Right lobe of liver (tissue), 6 donors: ENCODE measurements around the gene KCTD7. TPM values are rescaled to one million over a fixed set of nuclear protein-coding genes. Genes with fewer than 3 reads are reported as not detected.

Experiments used
- ATAC-seq, 4 donors: fragments of 200-7000 bp; cut with Tn5 transposase; one replicate each; pipeline ENCODE4 v1.9.1; 2020; ENCODE audit warnings: mild to moderate bottlenecking in 4 of 4, moderate library complexity in 4 of 4
- DNase-seq, 3 donors: peaks; one replicate each; pipeline ENCODE4 v3.0.0-alpha.2; 2020
- H3K27ac ChIP-seq, 3 donors: fragments of 200-600 bp; one replicate each; pipeline ENCODE4 v1.8.0; 2022
- H3K27me3 ChIP-seq, 2 donors: fragments of 200-600 bp; one replicate each; pipeline ENCODE4 v1.8.0; 2022
- H3K36me3 ChIP-seq, 4 donors: fragments of 200-600 bp; sonication (generic) in 1 of 4; one replicate each; pipeline versions ENCODE4 v1.5.1 to v1.8.0; 2017 to 2022; ENCODE audit warnings: control low read depth in 1 of 4
- H3K4me1 ChIP-seq, 4 donors: fragments of 200-600 bp; sonication (generic) in 1 of 4; one replicate each; pipeline versions ENCODE4 v1.5.1 to v1.8.0; 2017 to 2022; ENCODE audit warnings: control low read depth in 1 of 4
- H3K4me3 ChIP-seq, 3 donors: fragments of 200-600 bp; one replicate each; pipeline ENCODE4 v1.8.0; 2022
- H3K9me3 ChIP-seq, 4 donors: fragments of 200-600 bp; sonication (generic) in 1 of 4; one replicate each; pipeline versions ENCODE4 v1.5.1 to v1.8.0; 2017 to 2022; ENCODE audit warnings: control low read depth in 1 of 4
- POLR2A ChIP-seq: fragments of 450-650 bp; IDR thresholded peaks from one replicate; pipeline ENCODE4 v1.6.1; 2017; ENCODE audit warnings: antibody characterized with exemption, mild to moderate bottlenecking
- WGBS: methylation state at CpG from one replicate; pipeline ENCODE4 v1.1.6; 2018; ENCODE audit warnings: low coverage, low lambda C conversion rate; ENCODE audit not compliant: insufficient coverage; ENCODE audit errors: missing lambda C conversion rate; 5-methylcytosine and 5-hydroxymethylcytosine counted together
- intact Hi-C, 2 donors: fragments of 100-400 bp; cut with DNase I; formaldehyde crosslinking; loops; one replicate each; pipeline versions ENCODE4 v1.11.2 to v1.14.1; 2022
- total RNA-seq, 6 experiments: library from RNA; depleted of rRNA in 2 of 6; stranded (reverse); fragments of >200 nt in 2 of 6; fragmentation: NEBNext Ultra II Directional in 3 of 6; extraction: Animal tissue kit (Norgen Biotek cat#: 25700) in 3 of 6; gene quantifications; one replicate each; pipeline versions ENCODE4 v1.1.0 to v1.2.4, GENCODE V29; 2016 to 2023
- TF ChIP-seq, protein P1 (sequence below), 4 donors: fragments of 200-600 bp in 3 of 4; fragments of 450-650 bp in 1 of 4; IDR thresholded peaks; one replicate each; pipeline versions ENCODE4 v1.5.1 to v1.8.0; 2016 to 2022; ENCODE audit warnings: antibody characterized with exemption in 4 of 4, mild to moderate bottlenecking in 2 of 4
- donor health status: DM: no; HTN: yes; CAD: no.
- donor health status: DM: no; HTN: no; CAD: no.
- donor health status: DM: no; HTN: no; CAD: no.
- donor health status: DM: no; HTN: yes; CAD: no.
- donor health status: DM: no; HTN: yes; CAD: no.

Gene KCTD7
- total RNA-seq, 6 experiments from 2014 or later: 1.4 to 5.7 (median 3.9) TPM

DNA sequence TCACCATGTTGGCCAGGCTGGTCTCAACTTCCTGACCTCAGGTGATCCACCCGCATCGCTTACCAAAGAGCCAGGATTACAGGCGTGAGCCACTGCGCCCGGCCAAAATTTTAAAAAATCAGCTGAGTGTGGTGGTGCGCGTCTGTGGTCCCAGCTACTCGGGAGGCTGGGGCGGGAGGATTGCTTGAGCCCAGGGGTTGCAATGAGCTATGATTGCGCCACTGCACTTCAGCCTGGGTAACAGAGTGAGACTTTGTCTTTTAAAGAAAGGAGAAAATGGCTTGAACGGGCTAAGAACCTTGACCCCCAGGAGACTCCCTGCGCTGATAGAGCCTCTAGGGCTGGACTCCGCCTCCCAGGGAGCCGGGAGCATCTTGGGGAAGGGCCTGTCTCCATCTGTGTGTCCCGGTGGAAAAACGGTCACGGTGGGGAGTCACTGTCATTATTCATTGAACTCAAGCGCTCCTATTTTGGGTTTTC is 760 bp upstream of the KCTD7 start:
- TF ChIP-seq, protein P1, sequence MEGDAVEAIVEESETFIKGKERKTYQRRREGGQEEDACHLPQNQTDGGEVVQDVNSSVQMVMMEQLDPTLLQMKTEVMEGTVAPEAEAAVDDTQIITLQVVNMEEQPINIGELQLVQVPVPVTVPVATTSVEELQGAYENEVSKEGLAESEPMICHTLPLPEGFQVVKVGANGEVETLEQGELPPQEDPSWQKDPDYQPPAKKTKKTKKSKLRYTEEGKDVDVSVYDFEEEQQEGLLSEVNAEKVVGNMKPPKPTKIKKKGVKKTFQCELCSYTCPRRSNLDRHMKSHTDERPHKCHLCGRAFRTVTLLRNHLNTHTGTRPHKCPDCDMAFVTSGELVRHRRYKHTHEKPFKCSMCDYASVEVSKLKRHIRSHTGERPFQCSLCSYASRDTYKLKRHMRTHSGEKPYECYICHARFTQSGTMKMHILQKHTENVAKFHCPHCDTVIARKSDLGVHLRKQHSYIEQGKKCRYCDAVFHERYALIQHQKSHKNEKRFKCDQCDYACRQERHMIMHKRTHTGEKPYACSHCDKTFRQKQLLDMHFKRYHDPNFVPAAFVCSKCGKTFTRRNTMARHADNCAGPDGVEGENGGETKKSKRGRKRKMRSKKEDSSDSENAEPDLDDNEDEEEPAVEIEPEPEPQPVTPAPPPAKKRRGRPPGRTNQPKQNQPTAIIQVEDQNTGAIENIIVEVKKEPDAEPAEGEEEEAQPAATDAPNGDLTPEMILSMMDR (IDR thresholded peaks at IDR 0.05): no peak
- no peak for TF ChIP-seq POLR2A
- Histone ChIP-seq H3K36me3 (no peaks in the 10 kb centered on the region), H3K4me3 (peak overlapping the region; percentile 54 to 74 (median 67)), H3K27ac (peak overlapping the region; percentile 69 to 78 (median 76)), H3K9me3 (no peaks in the 10 kb centered on the region), H3K4me1 (peaks cover 0 to 6% (median 0%) of the 10 kb centered on the region in 4 donors), H3K27me3 (no peaks in the 10 kb centered on the region)
- DNase-seq (no peak), ATAC-seq (peak; percentile 20 to 39 (median 24))
- intact Hi-C loops: no loop called here
- WGBS: 1% methylated on average over 12 of the region's 18 CpGs

DNA sequence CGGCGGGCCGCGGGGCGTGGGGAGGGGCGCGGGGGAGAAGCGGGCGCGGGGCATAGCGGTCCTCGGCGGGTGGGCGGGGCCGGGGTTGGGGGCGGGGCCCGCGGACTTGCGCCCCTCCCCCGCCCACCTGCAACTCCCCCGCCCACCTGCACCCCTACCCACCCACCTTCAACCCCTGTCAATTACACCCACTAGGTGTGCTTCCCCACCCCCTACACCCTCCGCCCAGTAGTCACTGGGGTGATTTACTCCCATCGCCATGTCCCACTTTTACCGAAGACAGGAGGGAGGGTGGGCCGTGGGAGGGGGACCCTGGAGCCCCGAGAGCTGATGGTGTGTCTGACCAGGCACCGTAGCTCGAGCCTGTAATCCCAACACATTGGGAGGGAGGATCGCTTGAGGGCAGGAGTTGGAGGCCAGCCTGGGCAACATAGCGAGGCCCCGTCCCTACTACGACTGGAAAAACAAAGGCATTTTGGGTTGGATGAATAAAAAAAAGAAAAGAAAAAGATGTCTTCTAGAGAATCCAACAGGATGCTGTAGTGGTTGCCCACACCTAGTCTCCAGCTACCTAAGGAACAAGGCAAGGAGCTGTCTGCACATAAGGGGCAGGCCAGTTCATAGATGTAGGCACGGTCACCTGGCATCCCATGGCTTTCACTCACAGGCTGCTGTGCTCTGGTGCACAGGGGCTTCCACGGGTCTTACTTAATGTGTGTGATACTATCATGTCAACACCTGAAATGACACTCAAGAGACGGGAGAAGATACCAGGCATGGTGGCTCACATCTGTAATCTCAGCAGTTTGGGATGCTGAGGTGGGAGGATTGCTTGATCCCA is 761 bp downstream of the KCTD7 start:
- ATAC-seq (peak in 2 of 4 donors; percentile 4 to 12), DNase-seq (peak in 2 of 3 donors; percentile 52 to 56)
- peak overlapping the region; percentile 35 to 74 (median 67) for H3K4me3 ChIP-seq
- intact Hi-C loops: no loop called here
- peaks cover 0 to 6% (median 0%) of the 10 kb centered on the region in 4 donors for H3K4me1 ChIP-seq
- 49% methylated on average over 10 of the region's 35 CpGs for WGBS
- peak overlapping the region; percentile 50 to 86 (median 78) for H3K27ac ChIP-seq
- TF ChIP-seq, protein P1 (IDR thresholded peaks at IDR 0.05): no peak
- no peak for TF ChIP-seq POLR2A
- no peaks in the 10 kb centered on the region for H3K27me3 ChIP-seq
- no peaks in the 10 kb centered on the region for H3K9me3 ChIP-seq
- peaks cover 0 to 7% (median under 1%) of the 10 kb centered on the region in 4 donors for H3K36me3 ChIP-seq

DNA sequence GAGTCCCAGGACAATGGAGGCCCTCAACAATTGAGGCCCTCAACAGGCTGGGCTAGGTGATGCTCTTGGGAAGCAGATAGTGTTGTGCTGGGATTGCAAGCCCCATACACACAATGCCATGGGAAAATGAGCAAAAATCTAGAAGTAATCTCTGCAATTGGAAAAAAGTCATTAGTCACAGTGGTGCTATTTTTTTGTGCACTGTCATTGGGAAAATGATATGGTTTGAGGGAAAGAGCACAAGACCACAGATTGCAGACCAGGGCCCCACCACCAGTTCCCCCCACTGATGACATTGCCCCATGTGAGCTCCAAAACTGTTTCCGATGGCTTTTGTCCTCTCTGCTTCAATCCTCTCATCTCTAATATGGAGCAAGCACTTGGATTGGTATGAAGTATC is 1.9 kb downstream of the KCTD7 start:
- TF ChIP-seq, protein P1 (IDR thresholded peaks at IDR 0.05): no peak
- no peak for TF ChIP-seq POLR2A
- H3K4me3 ChIP-seq: no peak overlapping the region
- ATAC-seq (no peak), DNase-seq (no peak)
- 86% methylated on average over 1 of the region's 1 CpG for WGBS
- intact Hi-C loops: no loop called here
- peaks cover 0 to 6% (median 0%) of the 10 kb centered on the region in 4 donors for H3K4me1 ChIP-seq
- no peak overlapping the region for H3K27ac ChIP-seq
- no peaks in the 10 kb centered on the region for H3K27me3 ChIP-seq
- H3K9me3 ChIP-seq: no peaks in the 10 kb centered on the region
- peaks cover 0 to 7% (median 2%) of the 10 kb centered on the region in 4 donors for H3K36me3 ChIP-seq

DNA sequence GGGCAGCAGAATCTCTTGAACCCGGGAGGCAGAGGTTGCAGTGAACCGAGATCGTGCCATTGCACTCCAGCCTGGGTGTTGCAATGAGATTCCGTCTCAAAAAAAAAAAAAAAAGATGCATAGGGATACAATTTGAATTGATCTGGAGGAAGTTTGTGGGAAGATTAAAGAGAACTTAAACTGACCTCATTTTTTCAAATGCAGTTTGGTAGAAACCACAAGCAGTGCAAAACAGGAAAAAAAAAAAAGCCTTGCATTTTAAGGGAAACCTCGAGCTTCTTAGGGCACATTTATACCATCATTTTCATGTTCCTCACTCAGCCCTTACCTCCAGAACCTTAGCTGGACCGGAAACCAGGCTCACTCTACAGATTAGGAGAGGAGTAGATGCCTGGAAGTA is 2.8 kb downstream of the KCTD7 start:
- no peaks in the 10 kb centered on the region for H3K27me3 ChIP-seq
- H3K27ac ChIP-seq: no peak overlapping the region
- WGBS: 25% methylated on average over 6 of the region's 6 CpGs
- peaks cover 0 to 7% (median 2%) of the 10 kb centered on the region in 4 donors for H3K36me3 ChIP-seq
- H3K4me1 ChIP-seq: peaks cover 0 to 6% (median 0%) of the 10 kb centered on the region in 4 donors
- no peaks in the 10 kb centered on the region for H3K9me3 ChIP-seq
- no peak overlapping the region for H3K4me3 ChIP-seq
- intact Hi-C loops: no loop called here
- TF ChIP-seq POLR2A: no peak
- TF ChIP-seq, protein P1 (IDR thresholded peaks at IDR 0.05): no peak
- DNase-seq (no peak), ATAC-seq (no peak)
